Common myeloid progenitor, CD34-positive (primary cell): Measurements from ENCODE around the gene ETV6.

Source experiments
- CTCF ChIA-PET: fragments of 350-600 bp; sonication (Branson Sonifier 250); formaldehyde crosslinking; loops from one replicate; lab custom pipeline; 2021; ENCODE audit warnings: antibody characterized with exemption; lab: Charles Lee
- POLR2A ChIA-PET: fragments of 350-600 bp; sonication (Branson Sonifier 250); formaldehyde crosslinking; loops from one replicate; lab custom pipeline; 2021; ENCODE audit warnings: antibody characterized with exemption; lab: Charles Lee
- DNase-seq, 3 donors: peaks; one replicate each; pipeline versions ENCODE4 v3.0.0 to v3.0.0-alpha.2; 2013
- H3K27ac ChIP-seq, 2 experiments: 1 replicate in 1 of 2; 2 replicates in 1 of 2; pipeline ENCODE4 v1.7.0; 2013; ENCODE audit warnings: inconsistent platforms in 2 of 2, low read length in 2 of 2, mild to moderate bottlenecking in 2 of 2, low read depth in 1 of 2, moderate library complexity in 1 of 2; ENCODE audit not compliant: severe bottlenecking in 2 of 2, insufficient read depth in 1 of 2, poor library complexity in 1 of 2
- H3K27me3 ChIP-seq, 5 experiments: replicated peaks in 2 of 5; 1 replicate in 3 of 5; 2 replicates in 2 of 5; pipeline versions ENCODE4 v1.6.1 to v1.7.0; 2013; ENCODE audit warnings: low read length in 4 of 5, mild to moderate bottlenecking in 2 of 5, moderate library complexity in 2 of 5, inconsistent platforms in 1 of 5; ENCODE audit not compliant: insufficient read depth in 5 of 5, control insufficient read depth in 4 of 5
- H3K36me3 ChIP-seq, 4 experiments: 1 replicate in 2 of 4; 2 replicates in 2 of 4; pipeline versions ENCODE4 v1.6.1 to v1.7.0; 2013; ENCODE audit warnings: low read length in 3 of 4, control low read depth in 1 of 4, mild to moderate bottlenecking in 1 of 4; ENCODE audit not compliant: control insufficient read depth in 4 of 4, insufficient read depth in 4 of 4
- H3K4me1 ChIP-seq, 4 experiments: 1 replicate in 3 of 4; 2 replicates in 1 of 4; pipeline versions ENCODE4 v1.6.1 to v1.7.1; 2013; ENCODE audit warnings: low read length in 3 of 4, mild to moderate bottlenecking in 3 of 4, control low read depth in 1 of 4, inconsistent platforms in 1 of 4, moderate library complexity in 1 of 4; ENCODE audit not compliant: control insufficient read depth in 4 of 4, insufficient read depth in 4 of 4; ENCODE audit errors: control extremely low read depth in 1 of 4
- H3K4me3 ChIP-seq, 7 experiments: 1 replicate in 4 of 7; 2 replicates in 3 of 7; pipeline versions ENCODE4 v1.5.1 to v1.7.0; 2013; ENCODE audit warnings: mild to moderate bottlenecking in 7 of 7, low read length in 6 of 7, moderate library complexity in 6 of 7, inconsistent platforms in 2 of 7, low read depth in 2 of 7, control low read depth in 1 of 7; ENCODE audit not compliant: insufficient read depth in 4 of 7, control insufficient read depth in 1 of 7; ENCODE audit errors: extremely low read depth in 1 of 7
- H3K9me3 ChIP-seq, 5 experiments: 1 replicate in 4 of 5; 2 replicates in 1 of 5; pipeline versions ENCODE4 v1.6.1 to v1.7.1; 2013; ENCODE audit warnings: low read length in 4 of 5, mild to moderate bottlenecking in 2 of 5, inconsistent platforms in 1 of 5, low read depth in 1 of 5, moderate library complexity in 1 of 5; ENCODE audit not compliant: control insufficient read depth in 4 of 5, insufficient read depth in 2 of 5; ENCODE audit errors: control extremely low read depth in 1 of 5
- WGBS: methylation state at CpG from one replicate; pipeline ENCODE4 v1.1.5; 2013; ENCODE audit not compliant: insufficient coverage; 5-methylcytosine and 5-hydroxymethylcytosine counted together

The ETV6 gene

DNA sequence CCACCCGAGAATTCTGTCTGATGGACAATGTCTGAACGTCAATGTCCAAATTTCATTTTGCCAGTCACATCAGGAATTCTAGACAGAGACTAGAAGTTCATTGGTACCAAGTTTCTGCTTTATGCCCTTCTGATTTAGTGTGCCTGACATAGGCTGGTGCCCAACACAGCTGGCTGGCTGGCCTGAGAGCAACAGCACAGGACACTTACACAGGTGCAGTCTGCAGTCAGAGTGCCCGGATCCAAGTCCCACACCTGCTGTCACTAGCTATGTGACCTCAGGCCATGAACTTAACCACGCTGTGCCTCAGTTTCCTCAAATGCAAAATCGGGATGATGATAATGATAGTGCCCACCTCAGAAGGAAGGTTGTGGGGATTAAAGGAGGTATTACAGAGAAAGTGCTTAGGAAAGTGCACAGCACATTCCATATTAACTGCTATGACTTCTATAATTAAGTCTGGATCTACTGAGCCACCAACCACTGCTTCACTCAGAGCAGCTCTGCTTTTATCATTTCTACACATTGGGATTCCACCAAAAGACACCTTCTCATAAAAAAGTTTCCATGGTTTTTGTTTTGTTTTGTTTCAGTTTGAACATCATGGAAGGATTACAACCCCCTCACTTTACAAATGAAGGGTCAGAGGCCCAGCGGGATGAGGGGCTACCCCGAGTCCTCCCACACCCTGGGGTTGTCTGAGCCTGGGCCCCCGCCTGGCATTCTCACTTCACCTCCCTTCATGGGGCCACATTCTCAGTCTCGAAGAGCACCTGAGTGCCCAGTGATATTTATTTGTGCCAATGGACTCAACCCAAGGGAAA, 252.4 kb downstream of the ETV6 start:
- Histone ChIP-seq H3K4me1 (peaks cover 7 to 14% (median 9%) of the 10 kb centered on the region in 4 experiments), H3K27me3 (no peaks in the 10 kb centered on the region), H3K9me3 (peaks cover 0 to 4% (median 0%) of the 10 kb centered on the region in 5 experiments), H3K4me3 (no peak overlapping the region), H3K27ac (no peak overlapping the region), H3K36me3 (no peaks in the 10 kb centered on the region)
- 99% methylated on average over 5 of the region's 9 CpGs for WGBS
- CTCF ChIA-PET, result no interaction called here
- no peak for DNase-seq
- POLR2A ChIA-PET, result interaction anchor here (0.6 to 0.7 kb wide), 2 partner anchors 294 to 448 kb away, joined by 3 read pairs; no protein-coding TSS in a partner anchor

GRCh38 chr12:11902525-11902875, 253.0 kb downstream of the ETV6 start:
- H3K27ac ChIP-seq, result no peak overlapping the region
- peaks cover 0 to 8% (median 0%) of the 10 kb centered on the region in 5 experiments for H3K9me3 ChIP-seq
- no peaks in the 10 kb centered on the region for H3K27me3 ChIP-seq
- no peak overlapping the region for H3K4me3 ChIP-seq
- H3K36me3 ChIP-seq, result no peaks in the 10 kb centered on the region
- CTCF ChIA-PET, result no interaction called here
- H3K4me1 ChIP-seq, result peaks cover 7 to 12% (median 8%) of the 10 kb centered on the region in 4 experiments
- no peak for DNase-seq
- 100% methylated on average over 2 of the region's 4 CpGs for WGBS
- POLR2A ChIA-PET, result interaction anchor here (0.6 to 0.7 kb wide), 2 partner anchors 295 to 447 kb away, joined by 3 read pairs; no protein-coding TSS in a partner anchor

DNA sequence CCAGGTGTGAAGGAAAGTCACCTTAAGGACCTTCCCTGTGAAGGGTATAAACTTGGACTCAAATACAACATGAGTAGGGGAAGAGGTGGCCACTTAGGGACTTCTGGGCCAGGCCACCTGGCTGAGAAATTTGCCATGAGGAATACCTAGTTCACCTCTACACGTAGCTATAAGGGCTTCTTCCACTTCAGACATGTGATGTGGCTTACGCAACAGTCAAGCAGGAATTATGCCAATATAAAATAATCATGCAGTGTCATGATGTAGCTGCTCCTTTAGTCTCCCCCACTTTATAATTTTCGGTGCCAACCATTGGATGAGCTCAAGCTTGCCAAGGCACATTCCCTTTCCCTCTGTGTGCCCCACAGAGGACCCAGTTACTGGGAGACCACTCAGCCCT, 254.7 kb downstream of the ETV6 start:
- no peak overlapping the region for H3K4me3 ChIP-seq
- H3K9me3 ChIP-seq, result peaks cover 0 to 24% (median 10%) of the 10 kb centered on the region in 5 experiments
- peaks cover 0 to 5% (median 0%) of the 10 kb centered on the region in 4 experiments for H3K36me3 ChIP-seq
- no peaks in the 10 kb centered on the region for H3K27me3 ChIP-seq
- ChIA-PET CTCF (interaction anchor here (1.0 kb wide), 1 partner anchor 12 kb away, joined by 3 read pairs; no protein-coding TSS in a partner anchor), POLR2A (no interaction called here)
- H3K4me1 ChIP-seq, result peaks cover 0 to 5% (median 3%) of the 10 kb centered on the region in 4 experiments
- peak in 1 of 3 donors; percentile 35 for DNase-seq
- WGBS, result 90% methylated on average over 1 of the region's 3 CpGs
- no peak overlapping the region for H3K27ac ChIP-seq

GRCh38 chr12:11905534-11905933, 256.1 kb downstream of the ETV6 start:
- H3K36me3 ChIP-seq, result peaks cover 0 to 5% (median 0%) of the 10 kb centered on the region in 4 experiments
- H3K4me1 ChIP-seq, result peaks cover 0 to 4% (median 1%) of the 10 kb centered on the region in 4 experiments
- DNase-seq, result no peak
- no peak overlapping the region for H3K27ac ChIP-seq
- POLR2A ChIA-PET, result no interaction called here
- CTCF ChIA-PET, result interaction anchor here (0.7 to 1.2 kb wide), 2 partner anchors 15 to 97 kb away, joined by 3 read pairs; no protein-coding TSS in a partner anchor
- no peaks in the 10 kb centered on the region for H3K27me3 ChIP-seq
- H3K4me3 ChIP-seq, result no peak overlapping the region
- peaks cover 0 to 24% (median 11%) of the 10 kb centered on the region in 5 experiments for H3K9me3 ChIP-seq

DNA sequence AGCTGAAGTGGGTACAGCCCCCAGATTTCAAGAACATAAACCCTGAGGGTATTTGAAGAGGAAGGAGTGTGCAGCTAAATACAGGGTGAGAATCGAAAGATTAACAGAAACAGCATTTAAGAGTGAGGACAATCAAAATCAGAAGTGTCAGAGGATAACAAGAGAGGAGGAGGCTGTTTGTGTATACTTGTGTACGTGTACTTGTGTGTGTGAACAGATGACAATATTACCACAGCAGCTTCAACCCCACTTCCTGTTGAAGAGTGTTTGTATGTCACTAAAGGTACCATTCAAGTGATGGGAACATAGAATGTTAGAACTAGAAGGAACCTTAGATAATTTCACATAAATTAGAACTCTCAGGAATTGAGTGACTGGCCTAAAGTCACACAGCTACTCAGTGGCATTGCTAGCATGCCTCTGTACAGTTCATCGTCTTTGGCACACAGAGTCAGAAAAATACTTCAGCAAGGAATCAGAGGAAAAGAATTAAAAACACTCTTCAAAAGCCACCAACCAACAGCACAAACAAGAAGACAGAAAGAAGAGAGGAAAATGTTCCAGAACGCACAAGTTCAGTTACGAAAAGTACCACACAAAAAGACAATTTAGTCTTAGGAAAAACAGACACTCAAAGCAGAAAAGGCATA, 256.9 kb downstream of the ETV6 start:
- POLR2A ChIA-PET, result no interaction called here
- WGBS, result 100% methylated on average over 2 of the region's 5 CpGs

DNA sequence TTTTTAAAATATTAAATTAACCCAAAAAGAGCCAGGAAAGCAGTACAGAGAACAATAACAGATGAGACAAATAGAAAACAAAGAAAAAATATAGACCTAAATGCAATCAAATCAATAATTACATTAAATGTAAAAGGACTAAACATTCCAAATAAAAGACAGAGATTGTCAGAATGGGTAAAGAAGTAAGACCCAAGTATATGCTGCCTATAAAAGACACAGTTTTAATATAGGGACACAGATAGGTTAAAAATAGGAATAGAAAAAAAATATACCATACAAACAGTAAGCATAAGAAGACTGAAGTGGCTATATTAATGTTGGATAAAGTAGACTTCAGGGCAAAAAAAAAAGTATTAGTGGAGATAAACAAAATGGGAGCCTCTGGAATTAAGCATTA, 258.2 kb downstream of the ETV6 start:
- DNase-seq, result no peak
- H3K27ac ChIP-seq, result no peak overlapping the region
- no peak overlapping the region for H3K4me3 ChIP-seq
- H3K9me3 ChIP-seq, result peaks cover 0 to 24% (median 11%) of the 10 kb centered on the region in 5 experiments
- ChIA-PET CTCF (no interaction called here), POLR2A (no interaction called here)
- peaks cover 0 to 5% (median 0%) of the 10 kb centered on the region in 4 experiments for H3K36me3 ChIP-seq
- H3K4me1 ChIP-seq, result peaks cover 0 to 4% (median under 1%) of the 10 kb centered on the region in 4 experiments
- H3K27me3 ChIP-seq, result no peaks in the 10 kb centered on the region

More for the DNA sequence above, 256.9 kb downstream of the ETV6 start:
- H3K27ac ChIP-seq, result no peak overlapping the region
- H3K9me3 ChIP-seq, result peaks cover 0 to 24% (median 11%) of the 10 kb centered on the region in 5 experiments
- H3K36me3 ChIP-seq, result peaks cover 0 to 5% (median 0%) of the 10 kb centered on the region in 4 experiments
- no peak overlapping the region for H3K4me3 ChIP-seq
- CTCF ChIA-PET, result interaction anchor here (0.8 to 1.2 kb wide), 2 partner anchors 14 to 16 kb away, joined by 3 read pairs; no protein-coding TSS in a partner anchor
- H3K27me3 ChIP-seq, result no peaks in the 10 kb centered on the region
- peaks cover 0 to 4% (median under 1%) of the 10 kb centered on the region in 4 experiments for H3K4me1 ChIP-seq
- no peak for DNase-seq
